Measurements from ENCODE around the gene RAB11FIP4. TPM values are rescaled to one million over a fixed set of nuclear protein-coding genes. Genes with fewer than 3 reads are reported as not detected.

The RAB11FIP4 gene
- total RNA-seq, 1 donor from 2014 or later, result 1.0 TPM

DNA sequence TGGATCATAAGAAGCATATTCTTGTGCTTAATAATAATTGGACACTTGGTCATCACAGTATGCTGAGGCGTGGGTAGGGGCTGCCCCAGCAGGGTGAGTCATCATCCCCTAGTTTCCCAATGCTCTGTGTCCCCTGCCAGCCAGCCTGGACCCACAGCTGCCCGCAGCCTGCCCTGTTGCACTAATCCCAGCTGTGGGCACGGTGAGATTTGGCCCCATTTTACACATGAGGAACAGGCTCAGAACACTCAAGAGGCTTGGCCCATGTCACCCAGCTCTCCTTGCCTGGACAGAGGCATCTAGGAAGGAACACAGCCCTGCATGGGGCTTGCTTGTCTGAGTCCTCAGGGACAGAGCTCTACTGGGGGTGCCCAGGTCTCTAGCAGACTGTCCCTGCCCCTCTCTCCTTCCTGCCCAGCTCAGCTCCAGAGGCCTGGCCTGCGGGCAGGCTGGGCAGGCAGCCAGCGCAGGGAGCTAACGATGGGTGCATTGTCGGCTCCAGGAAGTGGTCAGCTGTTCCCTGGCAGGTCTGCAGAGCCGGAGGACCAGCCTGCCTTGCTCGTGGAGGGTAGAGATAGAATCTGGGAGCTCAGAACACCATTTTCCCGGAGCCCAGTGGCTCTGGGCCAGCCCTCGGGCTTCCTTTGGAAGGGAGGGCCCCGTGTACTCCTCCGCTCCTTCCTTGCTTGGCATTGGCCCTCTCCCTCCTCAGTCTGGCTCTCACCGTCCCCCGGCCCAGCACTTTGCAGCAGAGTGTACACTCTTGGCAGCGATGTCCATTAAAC, 189.4 kb downstream of the RAB11FIP4 start:
- peaks cover 0 to 8% (median 0%) of the 10 kb centered on the region in 3 donors for H3K27me3 ChIP-seq (ENCODE audit: control insufficient read depth in 3 of 3, insufficient read depth in 3 of 3, low read length in 3 of 3)
- peak overlapping the region; percentile 38 to 60 (median 51) for H3K9ac ChIP-seq (ENCODE audit: low read depth in 1 of 3, low read length in 3 of 3)
- peak overlapping the region; percentile 38 to 54 (median 45) for H3K4me3 ChIP-seq (ENCODE audit: low read length in 3 of 3)
- peaks cover 19 to 25% (median 23%) of the 10 kb centered on the region in 3 donors for H3K4me1 ChIP-seq (ENCODE audit: control insufficient read depth in 3 of 3, insufficient read depth in 3 of 3, low read length in 3 of 3)
- H3K27ac ChIP-seq (ENCODE audit: low read depth, low read length), result peak overlapping the region; percentile 73
- no peaks in the 10 kb centered on the region for H3K9me3 ChIP-seq (ENCODE audit: control insufficient read depth in 3 of 3, low read length in 3 of 3)
- no peaks in the 10 kb centered on the region for H3K36me3 ChIP-seq (ENCODE audit: control insufficient read depth in 3 of 3, insufficient read depth in 3 of 3, low read length in 3 of 3)

GRCh38 chr17:31581491-31581890, 190.0 kb downstream of the RAB11FIP4 start:
- peak overlapping the region in 2 of 3 donors; percentile 51 to 60 for H3K9ac ChIP-seq (ENCODE audit: low read depth in 1 of 3, low read length in 3 of 3)
- no peaks in the 10 kb centered on the region for H3K9me3 ChIP-seq (ENCODE audit: control insufficient read depth in 3 of 3, low read length in 3 of 3)
- H3K4me1 ChIP-seq (ENCODE audit: control insufficient read depth in 3 of 3, insufficient read depth in 3 of 3, low read length in 3 of 3), result peaks cover 19 to 25% (median 23%) of the 10 kb centered on the region in 3 donors
- peaks cover 0 to 8% (median 0%) of the 10 kb centered on the region in 3 donors for H3K27me3 ChIP-seq (ENCODE audit: control insufficient read depth in 3 of 3, insufficient read depth in 3 of 3, low read length in 3 of 3)
- H3K4me3 ChIP-seq (ENCODE audit: low read length in 3 of 3), result peak overlapping the region; percentile 38 to 54 (median 45)
- H3K27ac ChIP-seq (ENCODE audit: low read depth, low read length), result peak overlapping the region; percentile 73
- H3K36me3 ChIP-seq (ENCODE audit: control insufficient read depth in 3 of 3, insufficient read depth in 3 of 3, low read length in 3 of 3), result no peaks in the 10 kb centered on the region

DNA sequence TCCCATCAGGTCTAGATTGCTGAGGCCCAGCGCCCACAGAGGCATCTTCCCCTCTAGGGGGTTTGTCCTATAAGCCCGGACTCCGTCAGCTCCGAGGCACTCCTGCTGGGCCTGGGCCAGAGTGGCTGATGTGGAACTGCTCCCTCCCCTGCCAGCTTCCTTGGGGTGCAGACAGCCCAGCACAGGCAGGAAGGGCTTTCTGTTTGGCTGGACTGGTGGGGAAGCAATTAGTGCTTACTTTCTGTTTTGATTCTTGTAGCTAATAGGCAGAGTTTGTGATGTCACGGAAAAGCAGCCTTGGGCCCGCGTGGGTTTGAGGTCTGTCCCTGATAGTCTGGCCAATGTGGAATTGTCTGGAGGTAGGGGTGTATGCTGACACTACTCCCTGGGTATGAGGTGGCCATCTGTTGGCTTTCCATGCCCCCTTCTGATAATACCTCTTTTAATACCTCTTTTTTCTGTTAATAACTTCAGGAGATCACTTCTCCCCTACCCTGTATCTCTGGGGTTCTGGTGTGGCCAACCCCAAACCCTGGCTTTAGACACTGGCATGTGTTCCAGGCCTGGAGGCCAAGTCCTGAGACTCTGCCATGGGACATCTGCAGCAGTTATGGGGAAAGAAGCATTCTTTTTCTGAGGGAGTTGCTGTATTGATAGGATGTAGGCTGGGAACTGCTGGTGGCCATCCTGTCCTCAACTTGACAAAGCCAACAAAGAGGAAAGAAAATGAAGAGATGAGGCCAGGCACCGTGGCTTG, 190.9 kb downstream of the RAB11FIP4 start:
- H3K36me3 ChIP-seq (ENCODE audit: control insufficient read depth in 3 of 3, insufficient read depth in 3 of 3, low read length in 3 of 3), result no peaks in the 10 kb centered on the region
- peak overlapping the region; percentile 73 for H3K27ac ChIP-seq (ENCODE audit: low read depth, low read length)
- H3K9ac ChIP-seq (ENCODE audit: low read depth in 1 of 3, low read length in 3 of 3), result no peak overlapping the region
- H3K4me1 ChIP-seq (ENCODE audit: control insufficient read depth in 3 of 3, insufficient read depth in 3 of 3, low read length in 3 of 3), result peaks cover 22 to 32% (median 23%) of the 10 kb centered on the region in 3 donors
- H3K27me3 ChIP-seq (ENCODE audit: control insufficient read depth in 3 of 3, insufficient read depth in 3 of 3, low read length in 3 of 3), result peaks cover 0 to 8% (median 0%) of the 10 kb centered on the region in 3 donors
- H3K9me3 ChIP-seq (ENCODE audit: control insufficient read depth in 3 of 3, low read length in 3 of 3), result no peaks in the 10 kb centered on the region
- H3K4me3 ChIP-seq (ENCODE audit: low read length in 3 of 3), result peak overlapping the region in 1 of 3 donors; percentile 30

DNA sequence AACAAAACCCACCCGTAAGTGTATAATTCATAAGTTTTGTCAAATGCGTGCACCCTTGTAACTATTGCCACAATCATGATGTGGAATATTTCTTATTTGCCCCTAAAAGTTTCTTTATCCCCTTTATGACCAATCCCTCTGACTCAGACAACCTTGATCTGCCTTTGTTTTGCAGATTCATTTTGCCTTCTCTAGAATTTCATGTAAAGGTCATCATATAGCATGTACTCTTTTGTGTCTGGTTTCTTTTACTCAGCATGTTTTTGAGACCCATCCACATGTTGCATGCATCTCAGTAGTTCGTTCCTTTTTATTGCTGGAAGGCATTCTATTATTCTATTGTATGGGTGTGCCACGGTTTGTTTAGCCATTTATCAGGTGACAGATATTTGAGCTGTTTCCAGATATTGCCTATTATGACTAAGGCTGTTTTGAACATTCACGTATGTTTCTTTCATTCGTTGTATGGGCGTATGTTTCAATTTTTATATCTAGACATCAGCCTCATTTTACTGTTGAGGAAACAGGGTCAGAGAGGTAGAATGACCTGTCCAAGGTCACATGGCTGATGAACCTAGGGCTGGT, 192.4 kb downstream of the RAB11FIP4 start:
- Histone ChIP-seq H3K9ac (ENCODE audit: low read depth in 1 of 3, low read length in 3 of 3) (no peak overlapping the region), H3K27ac (ENCODE audit: low read depth, low read length) (no peak overlapping the region), H3K36me3 (ENCODE audit: control insufficient read depth in 3 of 3, insufficient read depth in 3 of 3, low read length in 3 of 3) (no peaks in the 10 kb centered on the region), H3K4me1 (ENCODE audit: control insufficient read depth in 3 of 3, insufficient read depth in 3 of 3, low read length in 3 of 3) (peaks cover 22 to 32% (median 23%) of the 10 kb centered on the region in 3 donors), H3K9me3 (ENCODE audit: control insufficient read depth in 3 of 3, low read length in 3 of 3) (no peaks in the 10 kb centered on the region), H3K27me3 (ENCODE audit: control insufficient read depth in 3 of 3, insufficient read depth in 3 of 3, low read length in 3 of 3) (peaks cover 0 to 8% (median 0%) of the 10 kb centered on the region in 3 donors), H3K4me3 (ENCODE audit: low read length in 3 of 3) (no peak overlapping the region)

DNA sequence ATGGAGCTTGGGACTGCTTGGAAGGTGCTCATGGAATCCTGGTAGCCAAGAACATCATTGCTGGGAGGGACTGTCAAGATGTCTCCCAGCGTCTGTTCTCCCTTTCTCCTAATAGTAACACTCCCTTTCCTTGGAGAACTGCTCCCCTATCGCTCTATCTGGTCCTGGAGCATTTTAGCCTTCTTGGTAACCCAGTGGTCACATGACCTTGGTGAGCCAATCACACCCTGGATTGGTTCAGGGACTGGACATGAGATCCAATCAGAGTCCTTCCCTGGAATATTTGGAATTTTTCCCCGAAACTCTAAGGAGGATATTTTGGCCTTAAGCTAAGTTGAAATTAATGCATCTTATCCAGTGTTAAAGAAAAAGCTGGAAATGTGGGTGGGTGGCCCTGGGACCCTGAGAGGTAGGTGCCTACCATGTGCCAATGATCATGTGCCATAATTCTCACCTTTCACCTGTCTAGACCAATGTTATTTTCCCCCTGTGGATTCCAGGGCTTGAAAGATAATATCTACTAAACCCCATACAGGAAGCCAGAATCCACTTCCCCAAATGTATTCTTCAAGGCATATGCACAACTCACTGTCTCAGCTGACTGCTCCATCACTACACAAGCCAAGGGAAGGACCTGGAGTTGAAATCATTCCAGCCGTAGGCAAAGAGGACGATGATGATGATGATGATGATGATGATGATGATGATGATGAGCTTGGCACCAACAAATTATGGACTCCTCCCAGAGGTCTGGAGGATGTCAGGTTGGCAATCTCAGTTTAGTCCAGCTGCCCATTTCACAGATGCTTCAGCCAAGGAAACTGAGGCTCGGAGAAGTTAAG, 193.2 kb downstream of the RAB11FIP4 start:
- H3K36me3 ChIP-seq (ENCODE audit: control insufficient read depth in 3 of 3, insufficient read depth in 3 of 3, low read length in 3 of 3), result no peaks in the 10 kb centered on the region
- no peaks in the 10 kb centered on the region for H3K9me3 ChIP-seq (ENCODE audit: control insufficient read depth in 3 of 3, low read length in 3 of 3)
- no peak overlapping the region for H3K9ac ChIP-seq (ENCODE audit: low read depth in 1 of 3, low read length in 3 of 3)
- no peak overlapping the region for H3K27ac ChIP-seq (ENCODE audit: low read depth, low read length)
- H3K27me3 ChIP-seq (ENCODE audit: control insufficient read depth in 3 of 3, insufficient read depth in 3 of 3, low read length in 3 of 3), result peaks cover 0 to 8% (median 0%) of the 10 kb centered on the region in 3 donors
- H3K4me1 ChIP-seq (ENCODE audit: control insufficient read depth in 3 of 3, insufficient read depth in 3 of 3, low read length in 3 of 3), result peaks cover 22 to 32% (median 23%) of the 10 kb centered on the region in 3 donors
- no peak overlapping the region for H3K4me3 ChIP-seq (ENCODE audit: low read length in 3 of 3)

GRCh38 chr17:31585280-31585630, 193.8 kb downstream of the RAB11FIP4 start:
- peaks cover 0 to 7% (median 0%) of the 10 kb centered on the region in 3 donors for H3K27me3 ChIP-seq (ENCODE audit: control insufficient read depth in 3 of 3, insufficient read depth in 3 of 3, low read length in 3 of 3)
- H3K9me3 ChIP-seq (ENCODE audit: control insufficient read depth in 3 of 3, low read length in 3 of 3), result no peaks in the 10 kb centered on the region
- H3K4me3 ChIP-seq (ENCODE audit: low read length in 3 of 3), result no peak overlapping the region
- H3K36me3 ChIP-seq (ENCODE audit: control insufficient read depth in 3 of 3, insufficient read depth in 3 of 3, low read length in 3 of 3), result no peaks in the 10 kb centered on the region
- H3K9ac ChIP-seq (ENCODE audit: low read depth in 1 of 3, low read length in 3 of 3), result no peak overlapping the region
- H3K4me1 ChIP-seq (ENCODE audit: control insufficient read depth in 3 of 3, insufficient read depth in 3 of 3, low read length in 3 of 3), result peaks cover 22 to 31% (median 23%) of the 10 kb centered on the region in 3 donors
- H3K27ac ChIP-seq (ENCODE audit: low read depth, low read length), result no peak overlapping the region

DNA sequence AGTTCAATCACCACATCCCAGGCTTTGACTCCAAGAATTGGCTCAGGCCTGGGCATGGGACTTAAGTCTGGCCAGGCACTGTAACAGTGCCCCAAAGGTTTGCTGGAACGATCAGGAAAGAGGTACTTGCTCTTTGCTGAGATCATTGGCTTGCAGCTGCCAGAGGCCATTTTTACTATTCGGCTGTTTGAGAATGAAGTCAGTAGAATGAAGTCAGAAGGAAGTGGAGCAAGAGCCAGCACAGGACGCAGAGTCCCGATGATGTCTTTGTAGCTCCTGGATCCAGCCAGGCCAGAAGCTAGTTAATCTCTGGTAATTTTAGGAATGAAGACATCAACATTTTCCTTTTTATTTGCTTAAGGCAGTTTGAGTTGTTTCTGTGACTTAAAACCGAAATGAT, 195.5 kb downstream of the RAB11FIP4 start:
- peaks cover 6 to 14% (median 7%) of the 10 kb centered on the region in 3 donors for H3K4me1 ChIP-seq (ENCODE audit: control insufficient read depth in 3 of 3, insufficient read depth in 3 of 3, low read length in 3 of 3)
- no peaks in the 10 kb centered on the region for H3K27me3 ChIP-seq (ENCODE audit: control insufficient read depth in 3 of 3, insufficient read depth in 3 of 3, low read length in 3 of 3)
- H3K36me3 ChIP-seq (ENCODE audit: control insufficient read depth in 3 of 3, insufficient read depth in 3 of 3, low read length in 3 of 3), result no peaks in the 10 kb centered on the region
- H3K4me3 ChIP-seq (ENCODE audit: low read length in 3 of 3), result no peak overlapping the region
- no peaks in the 10 kb centered on the region for H3K9me3 ChIP-seq (ENCODE audit: control insufficient read depth in 3 of 3, low read length in 3 of 3)
- H3K9ac ChIP-seq (ENCODE audit: low read depth in 1 of 3, low read length in 3 of 3), result no peak overlapping the region
- H3K27ac ChIP-seq (ENCODE audit: low read depth, low read length), result no peak overlapping the region

- Histone ChIP-seq H3K4me3 (ENCODE audit: low read length in 3 of 3) (no peak overlapping the region), H3K27me3 (ENCODE audit: control insufficient read depth in 3 of 3, insufficient read depth in 3 of 3, low read length in 3 of 3) (no peaks in the 10 kb centered on the region), H3K4me1 (ENCODE audit: control insufficient read depth in 3 of 3, insufficient read depth in 3 of 3, low read length in 3 of 3) (peaks cover 2 to 9% (median 4%) of the 10 kb centered on the region in 3 donors), H3K36me3 (ENCODE audit: control insufficient read depth in 3 of 3, insufficient read depth in 3 of 3, low read length in 3 of 3) (no peaks in the 10 kb centered on the region), H3K9ac (ENCODE audit: low read depth in 1 of 3, low read length in 3 of 3) (no peak overlapping the region), H3K27ac (ENCODE audit: low read depth, low read length) (no peak overlapping the region), H3K9me3 (ENCODE audit: control insufficient read depth in 3 of 3, low read length in 3 of 3) (no peaks in the 10 kb centered on the region)
These were observed 196.0 kb downstream of the RAB11FIP4 start for GRCh38 chr17:31587462-31587861.
